Heart left ventricle (tissue), 16 donors: ENCODE measurements around the gene INSIG1. TPM values are rescaled to one million over a fixed set of nuclear protein-coding genes. Genes with fewer than 3 reads are reported as not detected.

Experiments
- ATAC-seq, 4 donors: fragments of 200-7000 bp; cut with Tn5 transposase; one replicate each; pipeline ENCODE4 v1.9.1; 2020 to 2022; ENCODE audit warnings: moderate library complexity in 4 of 4, mild to moderate bottlenecking in 3 of 4, moderate number of reproducible peaks in 1 of 4
- DNase-seq, 5 donors: peaks; one replicate each; pipeline ENCODE4 v3.0.0-alpha.2; 2020
- H3K27ac ChIP-seq, 12 donors: fragments of 200-600 bp; sonication (generic) in 4 of 12; one replicate each; pipeline versions ENCODE4 v1.5.0 to v1.8.0; 2016 to 2022; ENCODE audit warnings: mild to moderate bottlenecking in 2 of 12
- H3K27me3 ChIP-seq, 9 donors: fragments of 200-600 bp; sonication (generic) in 2 of 9; one replicate each; pipeline versions ENCODE4 v1.5.1 to v1.8.0; 2016 to 2022; ENCODE audit warnings: mild to moderate bottlenecking in 3 of 9
- H3K36me3 ChIP-seq, 9 donors: fragments of 200-600 bp; sonication (generic) in 2 of 9; one replicate each; pipeline versions ENCODE4 v1.5.0 to v1.8.0; 2018 to 2022; ENCODE audit warnings: mild to moderate bottlenecking in 2 of 9
- H3K4me1 ChIP-seq, 12 donors: fragments of 200-600 bp; sonication (generic) in 4 of 12; one replicate each; pipeline versions ENCODE4 v1.5.0 to v1.8.0; 2016 to 2022; ENCODE audit warnings: mild to moderate bottlenecking in 3 of 12
- H3K4me3 ChIP-seq, 12 donors: fragments of 200-600 bp; sonication (generic) in 4 of 12; one replicate each; pipeline versions ENCODE4 v1.5.0 to v1.8.0; 2017 to 2022; ENCODE audit warnings: mild to moderate bottlenecking in 9 of 12, moderate library complexity in 4 of 12
- H3K9me3 ChIP-seq, 12 donors: fragments of 200-600 bp; sonication (generic) in 4 of 12; one replicate each; pipeline versions ENCODE4 v1.5.0 to v1.8.0; 2016 to 2022; ENCODE audit warnings: mild to moderate bottlenecking in 1 of 12
- POLR2A ChIP-seq, 2 donors: fragments of 450-650 bp; IDR thresholded peaks; one replicate each; pipeline ENCODE4 v1.6.1; 2017; ENCODE audit warnings: antibody characterized with exemption in 2 of 2, mild to moderate bottlenecking in 2 of 2, moderate library complexity in 2 of 2
- WGBS, 4 donors: extraction: QIAGEN DNeasy Blood & Tissue Kit in 2 of 4; methylation state at CpG; one replicate each; pipeline versions ENCODE4 v1.1.5 to v1.1.7; 2013 to 2018; 5-methylcytosine and 5-hydroxymethylcytosine counted together
- intact Hi-C, 10 donors: fragments of 100-400 bp; cut with DNase I; formaldehyde crosslinking; loops; one replicate each; pipeline versions ENCODE4 v1.11.1 to v1.14.2; 2022
- polyA plus RNA-seq, 2 donors: library from polyadenylated mRNA; stranded (reverse); fragments of 200-250 nt; gene quantifications; one replicate each; pipeline ENCODE4 v1.2.3, GENCODE V29; 2013
- total RNA-seq, 9 donors: library from RNA; depleted of rRNA in 2 of 9; stranded (reverse); fragments of >200 nt in 2 of 9; fragmentation: NEBNext Ultra II Directional in 3 of 9; extraction: Animal tissue kit (Norgen Biotek cat#: 25700) in 3 of 9; gene quantifications; one replicate each; pipeline versions ENCODE4 v1.1.0 to v1.2.4, GENCODE V29; 2016 to 2023
- TF ChIP-seq, protein P1 (sequence below), 12 donors: fragments of 200-600 bp; sonication (generic) in 4 of 12; IDR thresholded peaks; one replicate each; pipeline versions ENCODE4 v1.5.0 to v1.8.0; 2018 to 2022; ENCODE audit warnings: antibody characterized with exemption in 12 of 12, mild to moderate bottlenecking in 5 of 12
- donor health status: ischemic (EF 13 %, LVEDD 7.1; RV severe dilation, severe dysfunction).
- donor health status: healthy with polysubstance abuse.
- donor health status: DM: no; HTN: yes; CAD: no.
- donor health status: DM: no; HTN: no; CAD: no.
- donor health status: ischemic (EF 25% LVEDD 6.9; RV normal size, moderate dysfunction).
- donor health status: ischemic (EF 25% LVEDD 5.7; RV mildly dilated, moderate dysfunction).
- donor health status: healthy.
- donor health status: DM: yes; HTN: yes; CAD: no.
- donor health status: ischemic (EF 35%, LVEDD 5.7; RV mildly dilated, moderate dysfunction).
- donor health status: nonischemic (EF 11% LVEDD 7.7; RV severe dilation, severe dysfunction).
- donor health status: DM: yes; HTN: yes; CAD: no.
- donor health status: PGD.
- donor health status: ischemic (EF 29% LVEDD 5.4; RV normal size, mild dysfunction).
- donor health status: nonischemic (EF 23%, LVEDD 6.1; RV moderate dilation, normal function).

Gene INSIG1
- total and polyA plus RNA-seq, 11 donors = 5.2 to 24.5 (median 13.3) TPM

DNA sequence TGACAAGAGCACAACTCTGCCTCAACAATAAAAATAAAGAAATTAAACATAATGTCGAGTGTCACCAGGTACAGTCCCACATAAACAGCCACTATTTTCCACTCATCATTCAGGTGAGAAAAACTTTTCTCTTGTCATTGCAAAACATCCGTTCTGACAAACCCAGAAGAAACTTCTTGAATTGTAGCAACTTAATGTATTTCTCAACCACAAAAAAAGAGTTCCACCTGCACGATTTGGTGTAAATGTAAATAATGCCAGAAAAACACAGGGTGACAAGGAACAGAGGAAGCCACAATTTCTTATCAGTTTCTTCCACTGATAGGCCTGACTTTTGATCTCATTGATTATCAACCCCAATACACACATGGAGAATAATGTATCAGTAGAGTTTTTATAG is 26.8 kb upstream of the INSIG1 start:
- no peak for DNase-seq
- no peak for ATAC-seq
- no peak overlapping the region for H3K27ac ChIP-seq
- intact Hi-C loops = no loop called here
- TF ChIP-seq POLR2A (IDR thresholded peaks at IDR 0.05) = no peak
- TF ChIP-seq, protein P1, sequence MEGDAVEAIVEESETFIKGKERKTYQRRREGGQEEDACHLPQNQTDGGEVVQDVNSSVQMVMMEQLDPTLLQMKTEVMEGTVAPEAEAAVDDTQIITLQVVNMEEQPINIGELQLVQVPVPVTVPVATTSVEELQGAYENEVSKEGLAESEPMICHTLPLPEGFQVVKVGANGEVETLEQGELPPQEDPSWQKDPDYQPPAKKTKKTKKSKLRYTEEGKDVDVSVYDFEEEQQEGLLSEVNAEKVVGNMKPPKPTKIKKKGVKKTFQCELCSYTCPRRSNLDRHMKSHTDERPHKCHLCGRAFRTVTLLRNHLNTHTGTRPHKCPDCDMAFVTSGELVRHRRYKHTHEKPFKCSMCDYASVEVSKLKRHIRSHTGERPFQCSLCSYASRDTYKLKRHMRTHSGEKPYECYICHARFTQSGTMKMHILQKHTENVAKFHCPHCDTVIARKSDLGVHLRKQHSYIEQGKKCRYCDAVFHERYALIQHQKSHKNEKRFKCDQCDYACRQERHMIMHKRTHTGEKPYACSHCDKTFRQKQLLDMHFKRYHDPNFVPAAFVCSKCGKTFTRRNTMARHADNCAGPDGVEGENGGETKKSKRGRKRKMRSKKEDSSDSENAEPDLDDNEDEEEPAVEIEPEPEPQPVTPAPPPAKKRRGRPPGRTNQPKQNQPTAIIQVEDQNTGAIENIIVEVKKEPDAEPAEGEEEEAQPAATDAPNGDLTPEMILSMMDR (IDR thresholded peaks at IDR 0.05) = no peak
- 73 to 80% (median 78%) methylated on average over 3 of the region's 3 CpGs for WGBS, 4 donors
- H3K4me1 ChIP-seq = no peaks in the 10 kb centered on the region
- H3K9me3 ChIP-seq = no peaks in the 10 kb centered on the region
- peaks cover 0 to 10% (median 0%) of the 10 kb centered on the region in 9 donors for H3K27me3 ChIP-seq
- H3K4me3 ChIP-seq = no peak overlapping the region
- H3K36me3 ChIP-seq = no peaks in the 10 kb centered on the region

GRCh38 chr7:155274633-155275355 is 22.9 kb upstream of the INSIG1 start:
- Histone ChIP-seq H3K27ac (no peak overlapping the region), H3K4me3 (no peak overlapping the region), H3K36me3 (no peaks in the 10 kb centered on the region), H3K27me3 (peaks cover 0 to 12% (median 2%) of the 10 kb centered on the region in 9 donors), H3K9me3 (no peaks in the 10 kb centered on the region), H3K4me1 (no peaks in the 10 kb centered on the region)
- intact Hi-C loops = no loop called here
- WGBS, 4 donors = 76 to 83% (median 82%) methylated on average over 4 of the region's 4 CpGs
- no peak for ATAC-seq
- no peak for DNase-seq
- TF ChIP-seq, protein P1 (IDR thresholded peaks at IDR 0.05) = no peak
- TF ChIP-seq POLR2A (IDR thresholded peaks at IDR 0.05) = no peak

- DNase-seq (no peak), ATAC-seq (no peak)
- H3K9me3 ChIP-seq = no peaks in the 10 kb centered on the region
- no peaks in the 10 kb centered on the region for H3K36me3 ChIP-seq
- no peak overlapping the region for H3K4me3 ChIP-seq
- H3K27me3 ChIP-seq = peaks cover 0 to 22% (median 5%) of the 10 kb centered on the region in 9 donors
- intact Hi-C loops = no loop called here
- TF ChIP-seq, protein P1 (IDR thresholded peaks at IDR 0.05) = no peak
- no peak for TF ChIP-seq POLR2A (IDR thresholded peaks at IDR 0.05)
- 72 to 82% (median 75%) methylated on average over 18 to 19 of the region's 19 CpGs for WGBS, 4 donors
- H3K4me1 ChIP-seq = peaks cover 0 to 8% (median 0%) of the 10 kb centered on the region in 12 donors
- H3K27ac ChIP-seq = no peak overlapping the region
These were observed 21.5 kb upstream of the INSIG1 start for GRCh38 chr7:155276042-155276799.

GRCh38 chr7:155276800-155277375 is 20.8 kb upstream of the INSIG1 start:
- Histone ChIP-seq H3K9me3 (no peaks in the 10 kb centered on the region), H3K4me3 (no peak overlapping the region), H3K27me3 (peaks cover 0 to 22% (median 5%) of the 10 kb centered on the region in 9 donors), H3K27ac (no peak overlapping the region), H3K36me3 (no peaks in the 10 kb centered on the region), H3K4me1 (peaks cover 0 to 14% (median 0%) of the 10 kb centered on the region in 12 donors)
- no peak for TF ChIP-seq POLR2A (IDR thresholded peaks at IDR 0.05)
- TF ChIP-seq, protein P1 (IDR thresholded peaks at IDR 0.05) = no peak
- ATAC-seq = no peak
- intact Hi-C loops = no loop called here
- no peak for DNase-seq
- 72 to 85% (median 80%) methylated on average over 12 of the region's 12 CpGs for WGBS, 4 donors
